ENCODE measurements around the gene CRB1.

The CRB1 gene

GRCh38 chr1:197234581-197234980, 33.5 kb upstream of the CRB1 start:
- TF ChIP-seq SP1 (IDR thresholded peaks at IDR 0.05): no peak
- TF ChIP-seq ELF4 (IDR thresholded peaks at IDR 0.05): no peak
- TF ChIP-seq NFRKB (IDR thresholded peaks at IDR 0.05): no peak
- no peak for TF ChIP-seq SUZ12 (IDR thresholded peaks at IDR 0.05)
- no peak for TF ChIP-seq TARDBP (IDR thresholded peaks at IDR 0.05)
- TF ChIP-seq FOXK2 (IDR thresholded peaks at IDR 0.05): no peak
- no peak for TF ChIP-seq HDGF (IDR thresholded peaks at IDR 0.05; ENCODE audit: borderline replicate concordance)
- no peak for TF ChIP-seq FOXM1 (IDR thresholded peaks at IDR 0.05; ENCODE audit: borderline replicate concordance)
- no peak for TF ChIP-seq ZNF384 (IDR thresholded peaks at IDR 0.05)
- no peak for TF ChIP-seq CTBP1 (IDR thresholded peaks at IDR 0.05; ENCODE audit: borderline replicate concordance)
- TF ChIP-seq L3MBTL2 (conservative IDR thresholded peaks at IDR 0.05): no peak
- no peak for DNase-seq (ENCODE audit: extremely low spot score)
- ChIA-PET POLR2A (no interaction called here), CTCF (no interaction called here)

DNA sequence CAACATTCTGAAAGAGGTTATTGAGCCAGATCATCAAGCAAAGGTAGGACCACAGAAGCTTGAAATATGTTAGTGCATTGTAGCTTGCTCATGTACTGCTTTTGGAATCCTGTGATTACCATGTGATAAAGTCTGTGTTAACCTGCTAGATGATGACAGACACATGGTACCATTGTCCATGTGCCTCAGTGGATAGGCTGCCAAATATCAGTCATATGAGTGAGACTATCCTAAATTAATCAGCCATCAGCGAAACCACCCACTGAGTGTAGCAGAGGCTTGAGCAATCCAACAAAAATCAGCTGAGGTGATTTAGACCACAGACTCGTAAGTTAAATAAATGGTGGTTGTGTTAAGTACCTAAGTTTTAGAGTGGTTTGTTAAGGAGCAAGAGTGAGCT, 32.7 kb upstream of the CRB1 start:
- ChIA-PET POLR2A (no interaction called here), CTCF (no interaction called here)
- DNase-seq (ENCODE audit: extremely low spot score): no peak
- TF ChIP-seq ELF4 (IDR thresholded peaks at IDR 0.05): no peak
- TF ChIP-seq LEF1 (IDR thresholded peaks at IDR 0.05; ENCODE audit: borderline replicate concordance): no peak
- TF ChIP-seq TARDBP (IDR thresholded peaks at IDR 0.05): no peak
- TF ChIP-seq, protein P1, sequence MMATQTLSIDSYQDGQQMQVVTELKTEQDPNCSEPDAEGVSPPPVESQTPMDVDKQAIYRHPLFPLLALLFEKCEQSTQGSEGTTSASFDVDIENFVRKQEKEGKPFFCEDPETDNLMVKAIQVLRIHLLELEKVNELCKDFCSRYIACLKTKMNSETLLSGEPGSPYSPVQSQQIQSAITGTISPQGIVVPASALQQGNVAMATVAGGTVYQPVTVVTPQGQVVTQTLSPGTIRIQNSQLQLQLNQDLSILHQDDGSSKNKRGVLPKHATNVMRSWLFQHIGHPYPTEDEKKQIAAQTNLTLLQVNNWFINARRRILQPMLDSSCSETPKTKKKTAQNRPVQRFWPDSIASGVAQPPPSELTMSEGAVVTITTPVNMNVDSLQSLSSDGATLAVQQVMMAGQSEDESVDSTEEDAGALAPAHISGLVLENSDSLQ (IDR thresholded peaks at IDR 0.05): no peak

GRCh38 chr1:197247465-197247864, 20.6 kb upstream of the CRB1 start:
- DNase-seq (ENCODE audit: extremely low spot score): no peak
- CTCF ChIA-PET: no interaction called here
- POLR2A ChIA-PET: no interaction called here
- TF ChIP-seq ARNT (IDR thresholded peaks at IDR 0.05) (no peak), ELF4 (IDR thresholded peaks at IDR 0.05) (no peak), FOXA1 (IDR thresholded peaks at IDR 0.05) (no peak), HDGF (IDR thresholded peaks at IDR 0.05; ENCODE audit: borderline replicate concordance) (no peak), L3MBTL2 (conservative IDR thresholded peaks at IDR 0.05) (no peak), NFRKB (IDR thresholded peaks at IDR 0.05) (no peak), BHLHE40 (IDR thresholded peaks at IDR 0.05; ENCODE audit: borderline replicate concordance) (no peak), FOXK2 (IDR thresholded peaks at IDR 0.05) (no peak)

DNA sequence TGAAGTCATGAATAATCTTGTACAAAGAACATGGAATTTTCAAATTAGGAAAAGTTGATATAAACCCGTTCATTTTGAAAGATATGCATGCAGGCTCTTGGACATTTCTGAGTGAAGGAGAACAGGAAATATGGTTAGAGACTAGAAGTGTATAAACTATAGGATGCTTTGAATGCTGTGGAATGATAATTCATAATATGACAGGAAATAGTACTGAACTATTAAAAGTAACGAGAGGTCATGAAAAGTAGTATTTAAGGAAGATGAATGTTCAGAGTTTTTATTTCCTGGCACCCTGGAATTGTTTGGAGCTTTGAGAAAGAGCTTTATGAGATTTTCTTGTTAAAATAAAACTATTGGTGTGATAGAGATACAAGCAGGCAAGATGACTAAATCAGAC, 18.7 kb upstream of the CRB1 start:
- DNase-seq (ENCODE audit: extremely low spot score): no peak
- ChIA-PET POLR2A (no interaction called here), CTCF (no interaction called here)
- no peak for TF ChIP-seq TARDBP (IDR thresholded peaks at IDR 0.05)
- no peak for TF ChIP-seq NFRKB (IDR thresholded peaks at IDR 0.05)
- TF ChIP-seq ELF4 (IDR thresholded peaks at IDR 0.05): no peak
- no peak for TF ChIP-seq FOXM1 (IDR thresholded peaks at IDR 0.05; ENCODE audit: borderline replicate concordance)
- TF ChIP-seq, protein P1 (IDR thresholded peaks at IDR 0.05): no peak
- TF ChIP-seq FOXA1 (IDR thresholded peaks at IDR 0.05): no peak
- no peak for TF ChIP-seq SUZ12 (IDR thresholded peaks at IDR 0.05)
- TF ChIP-seq ARNT (IDR thresholded peaks at IDR 0.05): no peak
- TF ChIP-seq CTBP1 (IDR thresholded peaks at IDR 0.05; ENCODE audit: borderline replicate concordance): no peak
- TF ChIP-seq FOXK2 (IDR thresholded peaks at IDR 0.05): no peak
- TF ChIP-seq BHLHE40 (IDR thresholded peaks at IDR 0.05; ENCODE audit: borderline replicate concordance): no peak
- no peak for TF ChIP-seq SP1 (IDR thresholded peaks at IDR 0.05)
- no peak for TF ChIP-seq L3MBTL2 (conservative IDR thresholded peaks at IDR 0.05)
- no peak for TF ChIP-seq HDGF (IDR thresholded peaks at IDR 0.05; ENCODE audit: borderline replicate concordance)
- no peak for TF ChIP-seq ZNF384 (IDR thresholded peaks at IDR 0.05)

- POLR2A ChIA-PET: no interaction called here
- no peak for DNase-seq (ENCODE audit: extremely low spot score)
- CTCF ChIA-PET: no interaction called here
- TF ChIP-seq L3MBTL2 (conservative IDR thresholded peaks at IDR 0.05): no peak
- TF ChIP-seq, protein P1 (IDR thresholded peaks at IDR 0.05): no peak
- TF ChIP-seq ARNT (IDR thresholded peaks at IDR 0.05): no peak
- TF ChIP-seq NFRKB (IDR thresholded peaks at IDR 0.05): no peak
- no peak for TF ChIP-seq FOXA1 (IDR thresholded peaks at IDR 0.05)
- TF ChIP-seq ZNF384 (IDR thresholded peaks at IDR 0.05): no peak
- no peak for TF ChIP-seq BHLHE40 (IDR thresholded peaks at IDR 0.05; ENCODE audit: borderline replicate concordance)
- no peak for TF ChIP-seq HDGF (IDR thresholded peaks at IDR 0.05; ENCODE audit: borderline replicate concordance)
- no peak for TF ChIP-seq CTBP1 (IDR thresholded peaks at IDR 0.05; ENCODE audit: borderline replicate concordance)
- no peak for TF ChIP-seq LEF1 (IDR thresholded peaks at IDR 0.05; ENCODE audit: borderline replicate concordance)
- no peak for TF ChIP-seq SP1 (IDR thresholded peaks at IDR 0.05)
- TF ChIP-seq ELF4 (IDR thresholded peaks at IDR 0.05): no peak
- no peak for TF ChIP-seq SUZ12 (IDR thresholded peaks at IDR 0.05)
- no peak for TF ChIP-seq FOXK2 (IDR thresholded peaks at IDR 0.05)
- no peak for TF ChIP-seq TARDBP (IDR thresholded peaks at IDR 0.05)
- no peak for TF ChIP-seq FOXM1 (IDR thresholded peaks at IDR 0.05; ENCODE audit: borderline replicate concordance)
Observed at GRCh38 chr1:197250616-197251015, 17.4 kb upstream of the CRB1 start.

DNA sequence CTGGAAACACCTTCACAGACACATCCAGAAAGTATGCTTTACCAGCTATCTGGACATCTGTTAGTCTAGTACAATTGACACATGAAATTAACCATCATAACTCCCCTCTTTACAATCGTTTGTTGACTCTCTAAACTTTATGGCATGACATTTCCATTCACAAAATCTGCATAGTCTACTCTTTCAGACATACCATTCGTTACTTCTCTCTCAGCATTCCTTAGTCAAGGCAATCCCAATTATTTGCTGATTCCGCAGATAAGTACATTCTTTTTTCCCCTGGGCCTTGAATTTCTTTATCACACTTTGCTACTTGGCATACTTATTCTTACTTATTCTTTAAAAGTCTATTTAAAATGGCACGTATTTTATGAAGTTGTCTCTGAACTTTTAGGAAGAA, 15.1 kb upstream of the CRB1 start:
- DNase-seq (ENCODE audit: extremely low spot score): no peak
- CTCF ChIA-PET: no interaction called here
- TF ChIP-seq HDGF (IDR thresholded peaks at IDR 0.05; ENCODE audit: borderline replicate concordance) (no peak), LEF1 (IDR thresholded peaks at IDR 0.05; ENCODE audit: borderline replicate concordance) (no peak), CTBP1 (IDR thresholded peaks at IDR 0.05; ENCODE audit: borderline replicate concordance) (no peak), ARNT (IDR thresholded peaks at IDR 0.05) (no peak), ZNF384 (IDR thresholded peaks at IDR 0.05) (no peak), FOXK2 (IDR thresholded peaks at IDR 0.05) (no peak), FOXM1 (IDR thresholded peaks at IDR 0.05; ENCODE audit: borderline replicate concordance) (no peak), L3MBTL2 (conservative IDR thresholded peaks at IDR 0.05) (no peak), ELF4 (IDR thresholded peaks at IDR 0.05) (no peak), BHLHE40 (IDR thresholded peaks at IDR 0.05; ENCODE audit: borderline replicate concordance) (no peak), FOXA1 (IDR thresholded peaks at IDR 0.05) (no peak), TARDBP (IDR thresholded peaks at IDR 0.05) (no peak), SP1 (IDR thresholded peaks at IDR 0.05) (no peak), SUZ12 (IDR thresholded peaks at IDR 0.05) (no peak), NFRKB (IDR thresholded peaks at IDR 0.05) (no peak)
- TF ChIP-seq, protein P1 (IDR thresholded peaks at IDR 0.05): no peak
- POLR2A ChIA-PET: no interaction called here
